K562 (cell line): ENCODE data around the gene XBP1. TPM values are rescaled to one million over a fixed set of nuclear protein-coding genes. Genes with fewer than 3 reads are reported as not detected.
A peak's percentile ranks its signal among the peaks of the same experiment; 100 is the strongest.

Source experiments
- ATAC-seq: fragments of 200-7000 bp; cut with Tn5 transposase; 3 replicates; pipeline ENCODE4 v1.9.1; 2020; ENCODE audit warnings: moderate library complexity
- BruUV-seq: library from RNA; stranded (reverse); fragments of 400-500 nt; replicated peaks from 2 replicates; lab custom pipeline; 2021; lab: Mats Ljungman, UMichigan
- CTCF ChIA-PET: fragments of 300-600 bp; formaldehyde crosslinking; extraction: SDS; loops from one replicate; lab custom pipeline; 2021; ENCODE audit warnings: low intra/inter-chr PET ratio; lab: Yijun Ruan, JAX
- POLR2A ChIA-PET: fragments of 300-600, 350-650 bp; sonication (Branson Sonifier 250); formaldehyde crosslinking; extraction: SDS; loops from one replicate; lab custom pipeline; 2021; ENCODE audit warnings: antibody characterized with exemption, inconsistent platforms; lab: Yijun Ruan, JAX
- DNase-seq, 4 experiments: peaks; one replicate each; pipeline versions ENCODE4 v3.0.0 to v3.0.0-alpha.2; 2011 to 2018; ENCODE audit warnings: low spot score in 3 of 4, mixed read lengths in 3 of 4; ENCODE audit errors: extremely low read depth in 1 of 4
- FAIRE-seq: peaks from 2 replicates; lab custom pipeline; 2011; peaks lifted over from hg19 to GRCh38; lab: Jason Lieb, UNC
- H2AFZ ChIP-seq: 2 replicates; pipeline ENCODE4 v1.6.0; 2011; ENCODE audit warnings: low read depth, low read length, control low read depth, inconsistent platforms
- H3K27ac ChIP-seq: fragments of 200-600 bp; 3 replicates; pipeline ENCODE4 v1.8.0; 2011; ENCODE audit warnings: low read depth, mild to moderate bottlenecking, control low read depth, inconsistent platforms, low read length, moderate library complexity, mixed read lengths; ENCODE audit errors: extremely low read depth
- H3K27me3 ChIP-seq, 2 experiments: fragments of 300-600 bp in 1 of 2; 2 replicates in 1 of 2; 3 replicates in 1 of 2; pipeline versions ENCODE4 v1.6.0 to v1.8.0; 2011; ENCODE audit warnings: inconsistent platforms in 2 of 2, low read length in 2 of 2, mild to moderate bottlenecking in 1 of 2, mixed read lengths in 1 of 2, moderate library complexity in 1 of 2; ENCODE audit not compliant: control insufficient read depth in 2 of 2, insufficient read depth in 2 of 2
- H3K36me3 ChIP-seq: fragments of 300-600 bp; 3 replicates; pipeline ENCODE4 v1.8.0; 2011; ENCODE audit warnings: mild to moderate bottlenecking, low read length, inconsistent platforms; ENCODE audit not compliant: control insufficient read depth, insufficient read depth
- H3K4me1 ChIP-seq, 2 experiments: fragments of 200-600 bp in 1 of 2; replicated peaks in 1 of 2; 2 replicates in 1 of 2; 3 replicates in 1 of 2; pipeline versions ENCODE4 v1.5.1 to v1.8.0; 2011; ENCODE audit warnings: inconsistent platforms in 2 of 2, low read length in 2 of 2, mild to moderate bottlenecking in 1 of 2, mixed read lengths in 1 of 2, moderate library complexity in 1 of 2; ENCODE audit not compliant: control insufficient read depth in 2 of 2, insufficient read depth in 2 of 2
- H3K4me2 ChIP-seq: 2 replicates; pipeline ENCODE4 v1.6.1; 2011; ENCODE audit warnings: low read length, control low read depth, inconsistent platforms, mixed read lengths; ENCODE audit not compliant: insufficient read depth
- H3K4me3 ChIP-seq: fragments of 200-600 bp; sonication (generic), shearing (Covaris generic); 2 replicates; pipeline ENCODE4 v1.5.1; 2016; ENCODE audit warnings: control low read depth, inconsistent platforms
- H3K79me2 ChIP-seq: fragments of 200-600 bp; 3 replicates; pipeline ENCODE4 v1.8.0; 2011; ENCODE audit warnings: low read length, inconsistent platforms; ENCODE audit not compliant: control insufficient read depth, insufficient read depth
- H3K9ac ChIP-seq, 2 experiments: 2 replicates each; pipeline versions ENCODE4 v1.6.0 to v1.6.1; 2011; ENCODE audit warnings: low read depth in 2 of 2, low read length in 2 of 2, control low read depth in 1 of 2, inconsistent platforms in 1 of 2, mild to moderate bottlenecking in 1 of 2, mixed read lengths in 1 of 2; ENCODE audit not compliant: insufficient read depth in 1 of 2
- H3K9me1 ChIP-seq: one replicate; pipeline ENCODE4 v1.6.0; 2011; ENCODE audit warnings: inconsistent platforms, mild to moderate bottlenecking, low read length, moderate library complexity; ENCODE audit not compliant: control insufficient read depth, insufficient read depth
- H3K9me3 ChIP-seq: replicated peaks from 2 replicates; pipeline ENCODE4 v1.5.1; 2011; ENCODE audit warnings: low read depth, low read length, inconsistent platforms; ENCODE audit not compliant: control insufficient read depth, insufficient read depth
- H4K20me1 ChIP-seq: replicated peaks from 2 replicates; pipeline ENCODE4 v1.6.1; 2011; ENCODE audit warnings: low read length, inconsistent platforms, mixed read lengths; ENCODE audit not compliant: control insufficient read depth, insufficient read depth
- AFF1 ChIP-seq, 2 experiments: fragments of 450-650 bp; IDR thresholded peaks; 2 replicates each; pipeline ENCODE4 v1.6.1; 2018; ENCODE audit warnings: mild to moderate bottlenecking in 2 of 2, low read depth in 1 of 2; ENCODE audit not compliant: partially characterized antibody in 2 of 2
- CREB3 ChIP-seq: fragments of 450-650 bp; conservative IDR thresholded peaks from 2 replicates; pipeline ENCODE4 v1.6.1; 2016; ENCODE audit warnings: missing genetic modification characterization, low read depth, mild to moderate bottlenecking, missing compliant biosample characterization, moderate library complexity
- HDAC2 ChIP-seq: fragments of 450-650 bp; IDR thresholded peaks from 2 replicates; pipeline ENCODE4 v1.6.1; 2016; ENCODE audit warnings: mild to moderate bottlenecking
- MCM3 ChIP-seq: fragments of 450-650 bp; IDR thresholded peaks from 2 replicates; pipeline ENCODE4 v1.6.1; 2016
- MIER1 ChIP-seq: fragments of 450-650 bp; IDR thresholded peaks from 2 replicates; pipeline ENCODE4 v1.6.1; 2016; ENCODE audit warnings: antibody characterized with exemption, mild to moderate bottlenecking, low read depth
- NCOA1 ChIP-seq: fragments of 450-650 bp; IDR thresholded peaks from 2 replicates; pipeline ENCODE4 v1.6.1; 2016; ENCODE audit warnings: low read depth
- NCOA6 ChIP-seq: fragments of 450-650 bp; IDR thresholded peaks from 2 replicates; pipeline ENCODE4 v1.6.1; 2017; ENCODE audit warnings: mild to moderate bottlenecking
- NCOR1 ChIP-seq: fragments of 450-650 bp; IDR thresholded peaks from 2 replicates; pipeline ENCODE4 v1.6.1; 2016; ENCODE audit warnings: mild to moderate bottlenecking, moderate library complexity
- SIRT6 ChIP-seq: IDR thresholded peaks from one replicate; pipeline ENCODE4 v1.6.1; 2012; ENCODE audit warnings: low read depth, mild to moderate bottlenecking, control low read depth, inconsistent platforms, low read length, moderate library complexity
- TCF15 ChIP-seq: fragments of 250-450 bp; sonication (Bioruptor Pico); IDR thresholded peaks from 2 replicates; pipeline ENCODE4 v1.8.0; 2022; ENCODE audit warnings: moderate library complexity, mild to moderate bottlenecking, inconsistent platforms
- ZFX ChIP-seq: sonication (generic); formaldehyde crosslinking; IDR thresholded peaks from 2 replicates; pipeline ENCODE4 v1.8.0; 2022; ENCODE audit warnings: mild to moderate bottlenecking, missing genetic modification reagents, moderate library complexity
- ZNF592 ChIP-seq: fragments of 450-650 bp; IDR thresholded peaks from 2 replicates; pipeline ENCODE4 v1.6.1; 2017; ENCODE audit warnings: antibody characterized with exemption, mild to moderate bottlenecking
- WGBS: fragments of 100-300 bp; shearing (Covaris generic); methylation state at CpG from one replicate; pipeline ENCODE4 v1.1.6; 2016; ENCODE audit warnings: low coverage, mixed read lengths; ENCODE audit not compliant: insufficient coverage; ENCODE audit errors: missing lambda C conversion rate; 5-methylcytosine and 5-hydroxymethylcytosine counted together
- in situ Hi-C: fragments of 300-500 bp; cut with MboI; formaldehyde crosslinking; loops from 4 replicates; pipeline ENCODE4 v1.15.0; 2018; ENCODE audit warnings: inconsistent platforms, mixed read lengths
- intact Hi-C: fragments of 100-400 bp; cut with micrococcal nuclease; formaldehyde crosslinking; loops from 2 replicates; pipeline ENCODE4 v1.14.2; 2022
- polyA plus RNA-seq, 8 experiments: library from polyadenylated mRNA; depleted of rRNA in 4 of 8; stranded (reverse) in 5 of 8; unstranded in 3 of 8; fragments of >200 nt; fragmentation: Nextera tagmentation in 2 of 8; fragmentation: Illumina TruSeq in 1 of 8; extraction: Ambion mirVana in 2 of 8; extraction: Trizol in 1 of 8; gene quantifications; 2 replicates each; pipeline versions ENCODE4 v1.2.1 to v1.2.3, GENCODE V29; 2011 to 2014; ENCODE audit warnings: inconsistent platforms in 1 of 8, missing spikeins in 1 of 8
- total RNA-seq, 7 experiments: library from RNA; depleted of rRNA in 6 of 7; stranded (reverse); fragments of >200 nt in 6 of 7; fragmentation: Illumina TruSeq in 2 of 7; extraction: Trizol in 2 of 7; gene quantifications; 2 replicates each; pipeline versions ENCODE4 v1.2.1 to v1.2.3, GENCODE V29; 2011 to 2021; ENCODE audit warnings: low replicate concordance in 1 of 7

The XBP1 gene
- total and polyA plus RNA-seq, 9 of the 15 experiments (the other 6 are each of a cell fraction or from before 2014, with no cell fraction given), result 25.0 to 218 (median 94.6) TPM

GRCh38 chr22:28795071-28795693, 5.2 kb downstream of the XBP1 start:
- Histone ChIP-seq H4K20me1 (peaks cover 24% of the 10 kb centered on the region), H3K9me3 (no peaks in the 10 kb centered on the region), H2AFZ (no peak overlapping the region), H3K4me1 (peaks cover 3 to 5% of the 10 kb centered on the region in 2 experiments; a peak in 3 of 5 replicates), H3K4me2 (no peak overlapping the region), H3K27ac (no peak overlapping the region), H3K36me3 (peaks cover 51% of the 10 kb centered on the region), H3K9ac (no peak overlapping the region), H3K9me1 (peaks cover 4% of the 10 kb centered on the region), H3K79me2 (peaks cover 53% of the 10 kb centered on the region), H3K4me3 (no peak overlapping the region), H3K27me3 (no peaks in the 10 kb centered on the region)
- DNase-seq (no peak), FAIRE-seq (peak; percentile 19), ATAC-seq (no peak)
- in situ Hi-C loops (no loop called here), intact Hi-C loops (no loop called here)
- BruUV-seq, result no TSS peak
- ChIA-PET CTCF (no interaction called here), POLR2A (interaction anchor here (0.6 to 9.9 kb wide), 4 partner anchors 8 to 300 kb away, joined by 3 to 109 read pairs (median 7); no protein-coding TSS in a partner anchor)
- WGBS, result 82% methylated on average over 6 of the region's 6 CpGs
- TF ChIP-seq NCOR1 (no peak), HDAC2 (no peak), MIER1 (no peak), CREB3 (no peak), NCOA1 (no peak), TCF15 (CRISPR knock-in tag) (no peak), NCOA6 (no peak), AFF1 (IDR thresholded peaks at IDR 0.05; ENCODE audit: low read depth in 1 of 2, partially characterized antibody in 2 of 2) (no peak), ZFX (CRISPR knock-in tag) (no peak), ZNF592 (no peak), MCM3 (no peak), SIRT6 (no peak)
